Esophagus muscularis mucosa (tissue), 4 donors: ENCODE measurements around the gene NCOA7. TPM values are rescaled to one million over a fixed set of nuclear protein-coding genes. Genes with fewer than 3 reads are reported as not detected.

ENCODE experiments used
- DNase-seq: peaks from one replicate; pipeline ENCODE4 v3.0.0-alpha.2; 2017; ENCODE audit errors: extremely low spot score
- H3K27ac ChIP-seq, 4 donors: fragments of 200-600 bp; sonication (generic); replicated peaks in 1 of 4; 1 replicate in 3 of 4; 2 replicates in 1 of 4; pipeline ENCODE4 v1.5.1; 2016 to 2019; ENCODE audit warnings: mild to moderate bottlenecking in 1 of 4
- H3K27me3 ChIP-seq, 4 donors: fragments of 200-600 bp; sonication (generic); one replicate each; pipeline versions ENCODE4 v1.5.1 to v1.6.0; 2016 to 2019
- H3K36me3 ChIP-seq, 4 donors: fragments of 200-600 bp; sonication (generic); one replicate each; pipeline ENCODE4 v1.5.1; 2016 to 2019
- H3K4me1 ChIP-seq, 4 donors: fragments of 200-600 bp; sonication (generic); one replicate each; pipeline ENCODE4 v1.5.1; 2016 to 2019
- H3K4me3 ChIP-seq, 4 donors: fragments of 200-600 bp; sonication (generic); 1 replicate in 2 of 4; 2 replicates in 2 of 4; pipeline ENCODE4 v1.5.1; 2016 to 2019; ENCODE audit warnings: mild to moderate bottlenecking in 4 of 4, moderate library complexity in 1 of 4
- H3K9me3 ChIP-seq, 4 donors: fragments of 200-600 bp; sonication (generic); 1 replicate in 3 of 4; 2 replicates in 1 of 4; pipeline ENCODE4 v1.5.1; 2016 to 2019
- EP300 ChIP-seq: sonication (generic); formaldehyde crosslinking; IDR thresholded peaks from one replicate; pipeline ENCODE4 v1.6.1; 2017; ENCODE audit warnings: antibody characterized with exemption
- POLR2A ChIP-seq: fragments of 450-650 bp; IDR thresholded peaks from one replicate; pipeline ENCODE4 v1.6.1; 2017; ENCODE audit warnings: antibody characterized with exemption, moderate library complexity, mild to moderate bottlenecking, low read depth
- POLR2AphosphoS5 ChIP-seq, 2 donors: sonication (generic); formaldehyde crosslinking; IDR thresholded peaks; one replicate each; pipeline ENCODE4 v1.6.1; 2017; ENCODE audit warnings: antibody characterized with exemption in 2 of 2
- WGBS: methylation state at CpG from one replicate; pipeline ENCODE4 v1.1.5; 2018; 5-methylcytosine and 5-hydroxymethylcytosine counted together
- intact Hi-C: fragments of 100-400 bp; cut with DNase I; formaldehyde crosslinking; loops from one replicate; pipeline ENCODE4 v1.15.1; 2023
- total RNA-seq, 4 donors: library from RNA; depleted of rRNA; stranded (reverse); fragments of >200 nt; gene quantifications; one replicate each; pipeline versions ENCODE4 v1.1.0 to v1.2.1, GENCODE V29; 2016
- TF ChIP-seq, protein P1 (sequence below), 3 experiments: fragments of 200-600 bp in 2 of 3; fragments of 450-650 bp in 1 of 3; sonication (generic) in 2 of 3; IDR thresholded peaks; one replicate each; pipeline ENCODE4 v1.5.1; 2017 to 2019; ENCODE audit warnings: antibody characterized with exemption in 3 of 3, mild to moderate bottlenecking in 2 of 3, moderate library complexity in 1 of 3

Gene NCOA7
- total RNA-seq, 4 donors from 2014 or later = 15.4 to 29.0 (median 19.9) TPM

GRCh38 chr6:125924169-125924568 is 133.4 kb downstream of the NCOA7 start:
- intact Hi-C loops = no loop called here
- Histone ChIP-seq H3K27me3 (no peaks in the 10 kb centered on the region), H3K9me3 (no peaks in the 10 kb centered on the region), H3K4me1 (peaks cover 0 to 9% (median 3%) of the 10 kb centered on the region in 4 donors), H3K36me3 (peaks cover 39 to 78% (median 54%) of the 10 kb centered on the region in 4 donors), H3K27ac (no peak overlapping the region), H3K4me3 (no peak overlapping the region)
- no peak for DNase-seq
- no peak for TF ChIP-seq EP300
- TF ChIP-seq POLR2AphosphoS5 (IDR thresholded peaks at IDR 0.05) = no peak
- TF ChIP-seq, protein P1, sequence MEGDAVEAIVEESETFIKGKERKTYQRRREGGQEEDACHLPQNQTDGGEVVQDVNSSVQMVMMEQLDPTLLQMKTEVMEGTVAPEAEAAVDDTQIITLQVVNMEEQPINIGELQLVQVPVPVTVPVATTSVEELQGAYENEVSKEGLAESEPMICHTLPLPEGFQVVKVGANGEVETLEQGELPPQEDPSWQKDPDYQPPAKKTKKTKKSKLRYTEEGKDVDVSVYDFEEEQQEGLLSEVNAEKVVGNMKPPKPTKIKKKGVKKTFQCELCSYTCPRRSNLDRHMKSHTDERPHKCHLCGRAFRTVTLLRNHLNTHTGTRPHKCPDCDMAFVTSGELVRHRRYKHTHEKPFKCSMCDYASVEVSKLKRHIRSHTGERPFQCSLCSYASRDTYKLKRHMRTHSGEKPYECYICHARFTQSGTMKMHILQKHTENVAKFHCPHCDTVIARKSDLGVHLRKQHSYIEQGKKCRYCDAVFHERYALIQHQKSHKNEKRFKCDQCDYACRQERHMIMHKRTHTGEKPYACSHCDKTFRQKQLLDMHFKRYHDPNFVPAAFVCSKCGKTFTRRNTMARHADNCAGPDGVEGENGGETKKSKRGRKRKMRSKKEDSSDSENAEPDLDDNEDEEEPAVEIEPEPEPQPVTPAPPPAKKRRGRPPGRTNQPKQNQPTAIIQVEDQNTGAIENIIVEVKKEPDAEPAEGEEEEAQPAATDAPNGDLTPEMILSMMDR (IDR thresholded peaks at IDR 0.05) = no peak
- no peak for TF ChIP-seq POLR2A
- WGBS = 63% methylated on average over 2 of the region's 2 CpGs

GRCh38 chr6:125924697-125925358 is 134.1 kb downstream of the NCOA7 start:
- Histone ChIP-seq H3K9me3 (no peaks in the 10 kb centered on the region), H3K4me1 (peaks cover 0 to 9% (median 0%) of the 10 kb centered on the region in 4 donors), H3K27ac (no peak overlapping the region), H3K4me3 (no peak overlapping the region), H3K27me3 (no peaks in the 10 kb centered on the region), H3K36me3 (peaks cover 39 to 79% (median 56%) of the 10 kb centered on the region in 4 donors)
- TF ChIP-seq POLR2A = no peak
- TF ChIP-seq, protein P1 (IDR thresholded peaks at IDR 0.05) = no peak
- no peak for TF ChIP-seq EP300
- no peak for TF ChIP-seq POLR2AphosphoS5 (IDR thresholded peaks at IDR 0.05)
- WGBS = 95% methylated on average over 2 of the region's 2 CpGs
- intact Hi-C loops = no loop called here
- DNase-seq = no peak

DNA sequence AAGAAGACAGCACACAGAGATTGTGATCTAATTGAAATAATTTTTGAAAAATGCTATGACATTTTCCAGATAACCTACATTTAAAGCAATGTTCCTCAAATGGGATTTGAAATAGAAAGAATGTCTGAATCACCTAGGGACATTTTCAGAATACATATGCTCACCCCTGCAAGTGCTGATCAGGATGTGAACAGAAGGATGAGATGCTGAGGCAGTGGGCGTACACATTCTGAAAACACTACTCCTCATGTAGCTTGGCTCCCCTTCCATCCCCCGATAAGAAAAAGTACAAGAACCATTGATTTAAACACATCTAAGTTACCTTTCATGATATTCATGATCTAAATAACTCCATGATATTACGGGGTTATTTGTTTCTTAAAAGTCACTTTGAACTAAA is 136.0 kb downstream of the NCOA7 start:
- intact Hi-C loops = no loop called here
- peaks cover 0 to 9% (median 0%) of the 10 kb centered on the region in 4 donors for H3K4me1 ChIP-seq
- TF ChIP-seq EP300 = no peak
- no peak for TF ChIP-seq POLR2A
- TF ChIP-seq POLR2AphosphoS5 (IDR thresholded peaks at IDR 0.05) = no peak
- TF ChIP-seq, protein P1 (IDR thresholded peaks at IDR 0.05) = no peak
- no peak for DNase-seq
- H3K27ac ChIP-seq = no peak overlapping the region
- peaks cover 29 to 82% (median 52%) of the 10 kb centered on the region in 4 donors for H3K36me3 ChIP-seq
- no peaks in the 10 kb centered on the region for H3K9me3 ChIP-seq
- H3K27me3 ChIP-seq = no peaks in the 10 kb centered on the region
- no peak overlapping the region for H3K4me3 ChIP-seq
- WGBS = 61% methylated on average over 3 of the region's 3 CpGs

GRCh38 chr6:125927761-125928160 is 137.0 kb downstream of the NCOA7 start:
- 84% methylated on average over 7 of the region's 7 CpGs for WGBS
- no peak overlapping the region for H3K27ac ChIP-seq
- H3K36me3 ChIP-seq = peaks cover 18 to 75% (median 42%) of the 10 kb centered on the region in 4 donors
- H3K4me3 ChIP-seq = no peak overlapping the region
- no peaks in the 10 kb centered on the region for H3K9me3 ChIP-seq
- TF ChIP-seq POLR2A (no peak), POLR2AphosphoS5 (IDR thresholded peaks at IDR 0.05) (no peak), EP300 (no peak)
- TF ChIP-seq, protein P1 (IDR thresholded peaks at IDR 0.05) = no peak
- intact Hi-C loops = no loop called here
- H3K4me1 ChIP-seq = peaks cover 0 to 9% (median 0%) of the 10 kb centered on the region in 4 donors
- DNase-seq = no peak
- no peaks in the 10 kb centered on the region for H3K27me3 ChIP-seq
